Loucy (cell line): ENCODE measurements around the gene TBC1D26.

ENCODE experiments used
- H2AFZ ChIP-seq: fragments of 200-600 bp; sonication (generic); 2 replicates; pipeline ENCODE4 v1.6.0; 2016; ENCODE audit warnings: antibody characterized with exemption, mild to moderate bottlenecking, low read length, moderate library complexity
- H3F3A ChIP-seq: fragments of 200-600 bp; 2 replicates; pipeline ENCODE4 v1.6.0; 2016; ENCODE audit warnings: antibody characterized with exemption, low read depth, mild to moderate bottlenecking
- H3K27me3 ChIP-seq: fragments of 200-600 bp; sonication (generic); 2 replicates; pipeline ENCODE4 v1.6.1; 2014; ENCODE audit warnings: low read length, mild to moderate bottlenecking; ENCODE audit not compliant: insufficient read depth, poor library complexity, severe bottlenecking
- H3K36me3 ChIP-seq: fragments of 200-600 bp; sonication (generic); 2 replicates; pipeline ENCODE4 v1.6.1; 2016; ENCODE audit warnings: low read length; ENCODE audit not compliant: insufficient read depth
- H3K4me1 ChIP-seq: fragments of 200-600 bp; sonication (generic); 2 replicates; pipeline ENCODE4 v1.5.1; 2014; ENCODE audit warnings: low read length, mild to moderate bottlenecking; ENCODE audit not compliant: insufficient read depth, poor library complexity, severe bottlenecking
- H3K4me2 ChIP-seq: fragments of 200-600 bp; sonication (generic); 2 replicates; pipeline ENCODE4 v1.6.0; 2014; ENCODE audit warnings: antibody characterized with exemption, low read length, low read depth, mild to moderate bottlenecking; ENCODE audit not compliant: poor library complexity, severe bottlenecking
- H3K4me3 ChIP-seq: fragments of 200-600 bp; sonication (generic); 2 replicates; pipeline ENCODE4 v1.5.1; 2014; ENCODE audit warnings: low read length, mild to moderate bottlenecking, mixed read lengths; ENCODE audit not compliant: poor library complexity, severe bottlenecking
- H3K79me2 ChIP-seq: fragments of 200-600 bp; sonication (generic); 2 replicates; pipeline ENCODE4 v1.6.1; 2014; ENCODE audit warnings: low read length; ENCODE audit not compliant: insufficient read depth
- H3K9ac ChIP-seq: fragments of 200-600 bp; sonication (generic); 2 replicates; pipeline ENCODE4 v1.6.0; 2014; ENCODE audit warnings: mild to moderate bottlenecking, low read depth, low read length, moderate library complexity; ENCODE audit not compliant: poor library complexity, severe bottlenecking
- H3K9me2 ChIP-seq: fragments of 200-600 bp; sonication (generic); replicated peaks from 2 replicates; pipeline ENCODE4 v1.6.1; 2016; ENCODE audit warnings: low read depth, low read length, mixed read lengths
- H3K9me3 ChIP-seq: fragments of 200-600 bp; sonication (generic); 2 replicates; pipeline ENCODE4 v1.6.1; 2014; ENCODE audit warnings: mild to moderate bottlenecking, antibody characterized with exemption, low read length, low read depth; ENCODE audit not compliant: insufficient read depth
- H4K20me1 ChIP-seq: fragments of 200-600 bp; sonication (generic); 2 replicates; pipeline ENCODE4 v1.6.0; 2014; ENCODE audit warnings: antibody characterized with exemption, low read length, mild to moderate bottlenecking; ENCODE audit not compliant: insufficient read depth, poor library complexity, severe bottlenecking
- CTCF ChIP-seq: fragments of 200-600 bp; sonication (generic); conservative IDR thresholded peaks from 2 replicates; pipeline ENCODE4 v1.5.1; 2014; ENCODE audit warnings: mild to moderate bottlenecking, antibody characterized with exemption, low read length
- EZH2phosphoT487 ChIP-seq: fragments of 200-600 bp; IDR thresholded peaks from 2 replicates; pipeline ENCODE4 v1.6.1; 2018; ENCODE audit warnings: antibody characterized with exemption, mild to moderate bottlenecking, moderate library complexity, borderline replicate concordance

Gene TBC1D26

GRCh38 chr17:15776871-15777270 lies 44.8 kb downstream of the TBC1D26 start:
- Histone ChIP-seq H3K4me3 (no peak overlapping the region), H3K36me3 (no peaks in the 10 kb centered on the region), H3K9me3 (0 out of 2 replicates have a peak, but pooled peaks cover 3% of the 10 kb centered on the region), H3K9ac (no peak overlapping the region), H3K27me3 (no peaks in the 10 kb centered on the region), H3K4me2 (no peak overlapping the region), H3K9me2 (no peaks in the 10 kb centered on the region), H3K4me1 (no peaks in the 10 kb centered on the region), H2AFZ (no peak overlapping the region), H3F3A (no peaks in the 10 kb centered on the region), H3K79me2 (no peaks in the 10 kb centered on the region), H4K20me1 (no peaks in the 10 kb centered on the region)
- TF ChIP-seq EZH2phosphoT487 (no peak), CTCF (no peak)

DNA sequence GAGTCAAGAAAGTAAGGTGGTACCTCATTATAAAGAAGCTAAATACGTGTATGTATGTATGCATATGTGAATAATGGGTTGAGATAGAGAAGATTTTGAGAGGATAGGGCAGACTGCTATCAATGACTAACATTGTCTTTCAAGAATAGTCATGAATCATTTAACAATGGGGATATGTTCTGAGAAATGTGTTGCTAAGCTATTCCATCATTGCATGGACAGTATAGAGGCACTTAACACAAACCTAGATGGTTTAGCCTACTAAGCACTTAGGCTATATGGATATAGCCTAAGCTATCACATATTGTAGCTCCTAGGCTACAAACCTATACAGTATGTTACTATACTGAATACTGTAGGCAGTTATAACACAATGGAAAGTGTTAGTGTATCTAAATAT lies 45.2 kb downstream of the TBC1D26 start:
- Histone ChIP-seq H4K20me1 (no peaks in the 10 kb centered on the region), H2AFZ (no peak overlapping the region), H3K27me3 (no peaks in the 10 kb centered on the region), H3K9me2 (no peaks in the 10 kb centered on the region), H3K4me3 (no peak overlapping the region), H3K9ac (no peak overlapping the region), H3K4me2 (no peak overlapping the region), H3K9me3 (0 out of 2 replicates have a peak, but pooled peaks cover 3% of the 10 kb centered on the region), H3K4me1 (no peaks in the 10 kb centered on the region), H3K79me2 (no peaks in the 10 kb centered on the region), H3F3A (no peaks in the 10 kb centered on the region), H3K36me3 (no peaks in the 10 kb centered on the region)
- TF ChIP-seq CTCF (no peak), EZH2phosphoT487 (no peak)

GRCh38 chr17:15777717-15778116 lies 45.6 kb downstream of the TBC1D26 start:
- H3K36me3 ChIP-seq: no peaks in the 10 kb centered on the region
- H3F3A ChIP-seq: no peaks in the 10 kb centered on the region
- H3K9me3 ChIP-seq: 0 out of 2 replicates have a peak, but pooled peaks cover 3% of the 10 kb centered on the region
- no peaks in the 10 kb centered on the region for H4K20me1 ChIP-seq
- TF ChIP-seq EZH2phosphoT487: no peak
- TF ChIP-seq CTCF: no peak
- no peak overlapping the region for H3K9ac ChIP-seq
- H3K79me2 ChIP-seq: no peaks in the 10 kb centered on the region
- no peaks in the 10 kb centered on the region for H3K9me2 ChIP-seq
- H3K4me3 ChIP-seq: no peak overlapping the region
- H2AFZ ChIP-seq: no peak overlapping the region
- no peak overlapping the region for H3K4me2 ChIP-seq
- no peaks in the 10 kb centered on the region for H3K4me1 ChIP-seq
- H3K27me3 ChIP-seq: no peaks in the 10 kb centered on the region
